GM21619 (cell line): ENCODE data around the gene GMDS.

ENCODE experiments used
- ATAC-seq: cut with Tn5 transposase; IDR thresholded peaks from one replicate; pipeline ENCODE4 v1.9.1; 2021; ENCODE audit not compliant: unreplicated experiment

The GMDS gene

DNA sequence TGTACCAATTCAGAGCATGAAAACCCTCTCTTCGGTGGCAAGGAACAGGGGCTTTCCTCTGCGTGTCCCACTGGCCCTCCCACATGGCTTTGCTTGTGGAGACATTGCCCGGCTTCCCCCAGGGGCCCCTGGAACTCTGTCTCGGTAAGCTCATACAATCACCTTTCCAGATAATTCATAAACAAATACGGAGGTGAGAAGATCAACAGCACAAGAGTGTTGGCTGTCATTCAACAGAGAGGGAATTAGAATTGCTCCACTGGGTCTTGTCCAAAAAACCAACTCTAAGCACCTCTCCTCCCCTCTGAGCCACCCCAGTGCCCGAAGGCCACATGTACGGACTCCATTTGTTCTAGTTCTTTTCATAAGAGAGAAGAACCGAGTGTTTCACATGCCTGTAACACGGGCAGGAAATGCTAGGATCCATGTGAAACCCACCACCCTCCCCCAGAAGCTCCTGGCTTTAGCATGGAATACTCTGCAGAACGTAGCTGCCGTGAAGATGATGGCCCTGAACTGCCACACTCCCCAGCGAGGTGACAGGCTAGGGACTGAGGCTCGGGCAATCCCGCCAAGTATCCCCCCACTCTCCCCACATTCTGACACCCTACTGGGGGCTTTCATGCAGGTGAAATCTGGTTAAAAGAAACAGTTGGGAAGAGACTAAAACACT, 660.3 kb downstream of the GMDS start:
- ATAC-seq = no peak

DNA sequence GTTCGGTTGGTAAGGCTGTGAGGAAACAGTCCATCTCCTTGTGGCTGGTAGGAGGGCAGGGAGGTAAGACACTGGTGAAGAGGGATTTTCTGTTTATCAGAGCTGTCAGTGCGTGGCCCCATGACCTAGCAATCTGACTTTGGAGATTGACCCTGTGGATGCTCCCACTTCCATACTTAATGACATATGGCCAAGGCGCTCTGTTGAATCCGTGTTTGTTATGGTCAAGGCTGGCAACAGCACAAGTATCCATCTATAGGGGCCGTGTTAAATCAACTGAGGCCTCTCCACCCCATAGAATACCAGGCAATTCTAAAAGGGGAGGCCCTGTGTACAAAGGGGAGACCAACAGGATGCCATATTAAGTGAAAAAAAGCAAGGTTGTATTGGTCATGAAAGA, 661.3 kb downstream of the GMDS start:
- ATAC-seq = no peak

DNA sequence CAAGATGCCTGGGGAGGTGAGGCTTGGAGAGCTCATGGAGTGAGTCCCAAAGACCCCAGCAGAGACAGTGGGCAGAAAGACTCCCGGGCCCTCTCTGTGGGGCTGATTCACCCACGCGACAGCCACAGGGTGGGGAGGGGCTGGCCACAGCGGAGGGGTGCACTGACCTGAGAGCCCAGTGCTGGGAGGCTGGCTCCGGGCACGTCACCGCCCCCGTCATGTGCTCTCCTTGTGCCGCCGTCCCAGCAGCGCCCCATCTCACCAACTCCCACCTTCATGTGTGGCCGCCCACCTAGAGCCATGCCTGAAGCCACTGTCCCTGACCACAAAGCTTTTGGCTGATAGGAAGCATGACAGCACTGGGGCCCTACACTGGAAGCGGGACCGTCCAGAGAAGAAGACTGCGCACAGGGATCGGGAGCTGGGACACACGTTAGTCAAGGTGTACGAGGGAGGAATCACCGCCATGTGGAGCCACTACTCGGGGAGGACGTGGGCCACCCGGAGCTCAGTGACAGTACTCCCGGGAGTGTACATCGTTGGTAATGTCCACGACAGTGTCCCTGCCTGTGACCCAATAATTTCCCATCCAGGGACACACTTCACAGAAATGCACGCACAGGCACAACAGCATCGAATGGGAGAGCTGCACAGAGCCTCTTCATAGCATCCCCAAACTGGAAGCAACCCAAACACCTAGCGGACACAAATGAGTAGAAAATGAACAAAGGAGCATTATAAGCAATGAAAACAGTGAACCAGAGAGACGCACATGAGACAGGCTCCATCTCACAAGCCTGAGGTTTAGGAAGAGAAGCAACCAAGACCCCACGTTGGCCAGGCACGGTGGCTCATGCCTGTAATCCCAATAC, 664.0 kb downstream of the GMDS start:
- ATAC-seq = no peak

DNA sequence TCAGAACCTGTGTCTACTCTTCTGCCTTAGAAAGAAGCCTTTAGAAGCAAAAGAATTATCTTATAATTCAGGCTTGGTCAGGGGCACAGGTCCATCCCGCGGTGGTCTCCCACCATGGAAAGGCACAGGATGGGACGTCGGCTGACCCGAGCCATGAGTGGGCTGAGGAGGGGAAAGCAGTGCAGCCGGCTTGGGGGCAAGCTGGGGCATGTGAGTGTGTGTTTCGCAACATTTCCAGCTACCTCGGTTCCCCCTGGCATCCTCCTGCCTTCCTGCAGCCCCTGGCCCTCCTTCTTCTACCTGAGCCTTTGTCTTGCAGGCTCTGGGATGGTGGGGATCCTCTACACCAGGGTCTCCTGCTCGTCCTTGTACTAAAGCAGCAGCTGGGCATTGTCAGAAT, 664.8 kb downstream of the GMDS start:
- no peak for ATAC-seq

DNA sequence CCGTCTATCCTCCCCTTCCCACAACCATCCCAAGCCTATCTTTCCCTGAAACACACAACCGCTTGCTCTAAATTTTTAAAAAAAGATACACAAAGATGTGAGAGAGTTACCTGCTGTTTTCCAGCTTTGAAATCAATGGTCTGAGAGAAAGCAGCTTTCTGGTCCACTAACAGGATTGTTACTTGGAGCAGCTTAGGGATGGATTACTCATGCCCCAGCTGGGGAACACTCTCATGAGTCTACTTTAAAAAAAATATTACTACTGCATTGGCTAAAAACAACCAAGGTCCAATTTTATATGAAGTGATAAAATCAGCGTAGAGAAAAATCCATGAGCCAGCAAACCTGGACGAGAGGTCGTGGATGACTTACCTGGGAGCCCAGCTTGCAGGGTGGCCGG, 665.3 kb downstream of the GMDS start:
- ATAC-seq = no peak

DNA sequence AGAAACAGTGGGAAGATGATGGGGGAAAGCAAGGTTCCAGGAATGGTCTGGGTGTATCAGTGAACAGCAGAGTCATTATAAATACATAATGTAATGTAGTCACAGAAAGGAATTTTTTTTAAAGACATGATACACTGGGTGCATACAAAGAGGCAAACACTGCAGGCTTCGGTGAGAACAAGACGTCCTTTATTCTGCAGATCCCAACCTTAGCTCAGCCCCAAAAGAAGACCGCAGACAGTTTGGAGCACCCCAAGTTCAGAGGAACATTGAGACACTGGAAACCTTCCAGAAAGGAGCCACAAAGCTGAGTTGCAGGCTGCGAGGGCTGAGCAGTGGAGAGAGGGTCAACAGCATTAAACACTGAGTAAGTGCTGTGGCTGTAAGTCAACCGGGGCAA, 666.3 kb downstream of the GMDS start:
- ATAC-seq = no peak

DNA sequence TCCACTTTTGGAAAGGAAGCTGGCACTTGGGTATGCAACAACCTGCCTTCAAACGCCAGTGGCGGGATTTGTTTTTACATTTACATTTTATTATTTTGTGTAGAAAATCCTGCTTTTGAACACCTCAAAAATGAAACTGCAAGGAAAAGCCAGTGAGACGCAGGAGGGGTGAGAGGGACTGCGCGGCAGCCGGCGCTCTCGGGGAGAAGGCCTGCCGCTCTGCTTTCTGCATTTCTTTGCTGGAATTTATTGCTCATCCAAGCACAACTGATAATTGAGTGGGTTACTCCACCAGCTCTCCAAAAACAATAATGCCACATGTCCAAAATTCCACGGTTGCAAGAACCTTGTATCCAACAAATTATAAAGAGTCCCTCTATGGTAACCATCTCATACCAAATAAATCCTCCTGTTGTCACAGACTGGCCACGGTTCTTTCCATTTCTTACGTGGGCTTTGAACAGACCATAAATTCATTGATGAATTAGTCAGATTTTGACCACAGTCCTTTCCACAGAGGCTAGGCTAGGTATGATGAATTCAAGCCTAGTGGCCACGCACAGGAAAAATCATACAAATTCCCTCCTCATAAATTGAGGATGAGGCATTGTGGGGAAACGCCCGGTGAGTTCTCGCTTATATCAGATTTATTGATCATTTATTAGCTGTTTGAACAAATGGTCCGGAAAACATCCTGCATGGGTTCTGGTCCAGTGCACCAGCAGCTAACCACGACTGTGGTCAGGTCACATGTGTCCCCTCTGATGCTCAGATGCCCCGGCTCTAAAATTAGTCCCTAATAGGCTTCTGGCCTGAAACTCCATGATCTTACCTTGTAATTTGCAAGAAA, 667.3 kb downstream of the GMDS start:
- no peak for ATAC-seq

DNA sequence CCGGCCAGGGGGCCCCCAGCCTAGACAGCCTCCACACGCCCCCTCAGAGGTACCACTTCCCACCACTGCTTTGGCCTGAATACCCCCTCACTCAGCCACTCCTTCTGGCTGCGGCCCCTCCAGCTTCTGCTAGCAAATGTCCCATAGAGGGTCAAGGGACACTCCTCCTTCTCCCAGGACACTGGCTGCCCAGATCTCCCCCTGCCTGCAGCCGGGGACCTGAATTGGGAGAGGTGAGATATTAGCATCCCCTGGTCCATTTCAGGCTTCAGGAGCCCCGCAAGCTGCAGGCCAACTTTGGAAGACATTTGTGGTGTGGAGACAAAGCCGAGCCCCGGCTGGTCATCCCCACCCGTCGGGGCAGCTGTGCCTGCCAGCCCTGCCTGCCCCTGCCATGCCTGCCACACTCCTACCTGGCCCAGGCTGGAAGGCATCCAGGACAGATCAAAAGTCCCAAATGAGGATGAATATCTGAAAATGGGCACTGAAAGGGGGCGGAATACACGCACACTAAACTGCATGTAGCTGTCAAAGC, 668.2 kb downstream of the GMDS start:
- ATAC-seq = no peak

DNA sequence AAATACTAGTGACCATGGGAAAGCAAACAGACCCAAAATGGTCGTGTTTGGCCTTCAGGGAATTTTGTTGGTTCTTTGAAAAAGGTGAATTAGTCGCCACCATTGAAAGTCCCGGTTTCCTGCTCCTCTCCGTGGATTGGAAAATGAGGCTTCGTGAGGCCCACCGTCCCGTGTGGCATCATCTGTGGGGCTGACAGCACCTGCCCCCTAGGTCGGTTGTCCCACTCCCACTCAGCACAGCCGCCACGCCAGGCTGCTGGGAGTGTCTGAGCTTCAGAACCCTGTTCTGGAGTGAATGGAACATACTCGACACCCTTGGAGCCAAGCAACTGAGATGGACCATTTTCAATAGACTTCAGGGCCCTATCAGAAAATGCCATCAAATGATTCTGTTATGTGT, 668.7 kb downstream of the GMDS start:
- no peak for ATAC-seq

DNA sequence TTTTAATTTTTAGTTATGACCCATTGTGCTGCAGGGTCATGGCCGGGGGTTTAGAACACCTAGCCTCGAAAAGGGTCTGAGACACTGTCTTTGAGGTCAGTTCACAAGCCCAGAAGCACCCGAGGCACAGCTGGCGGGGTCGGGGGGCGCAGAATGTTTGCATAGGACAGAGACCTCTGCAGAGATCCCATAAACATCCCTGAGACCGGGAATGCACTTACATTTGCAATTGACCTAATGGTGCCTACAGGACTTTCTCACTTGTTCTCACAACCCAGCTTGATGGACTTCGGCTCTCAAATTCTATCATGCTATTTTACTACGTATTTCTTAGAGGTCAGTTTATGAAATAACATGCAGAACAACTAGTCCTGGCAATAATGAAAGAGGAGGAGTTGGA, 669.2 kb downstream of the GMDS start:
- no peak for ATAC-seq

DNA sequence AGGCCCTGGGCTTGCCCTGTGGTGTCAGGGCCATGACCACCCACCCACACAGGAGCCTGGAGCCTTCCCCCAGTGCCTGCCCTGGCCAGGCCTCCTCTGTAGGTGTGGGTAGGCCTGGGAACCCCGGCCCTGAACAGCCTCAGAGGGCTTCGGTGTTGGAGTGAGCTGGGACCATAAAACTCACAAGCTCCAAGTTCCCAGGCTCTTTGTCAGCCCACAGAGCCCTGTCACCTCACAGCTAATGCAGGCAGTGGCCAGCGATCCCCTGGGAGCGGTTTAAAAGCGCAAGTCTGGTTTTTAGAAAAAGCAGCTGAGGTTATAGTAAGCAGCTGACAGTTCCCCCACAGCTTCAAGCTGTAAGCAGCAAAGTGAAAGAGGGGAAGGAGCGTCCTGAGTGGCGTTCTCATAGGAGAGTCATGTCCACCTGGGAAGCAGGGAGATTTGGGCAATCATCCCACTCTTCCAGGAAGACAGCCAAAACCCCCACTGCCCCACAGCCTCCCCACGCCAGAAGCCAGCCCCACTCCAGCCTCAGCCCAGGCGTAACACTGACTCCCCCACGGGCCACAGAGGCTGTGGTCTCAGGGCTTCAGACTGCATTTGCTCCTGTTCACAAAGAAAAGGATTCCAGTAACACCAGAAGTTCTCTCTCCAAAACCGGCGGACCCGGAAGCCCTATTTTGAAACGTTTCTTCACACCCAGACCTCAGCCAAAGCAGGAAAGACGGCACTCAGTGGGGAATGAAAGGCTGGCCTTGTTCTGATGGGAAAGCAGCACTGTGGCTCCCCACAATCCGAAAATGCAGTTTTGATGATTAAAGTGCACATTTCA, 670.0 kb downstream of the GMDS start:
- ATAC-seq = no peak

DNA sequence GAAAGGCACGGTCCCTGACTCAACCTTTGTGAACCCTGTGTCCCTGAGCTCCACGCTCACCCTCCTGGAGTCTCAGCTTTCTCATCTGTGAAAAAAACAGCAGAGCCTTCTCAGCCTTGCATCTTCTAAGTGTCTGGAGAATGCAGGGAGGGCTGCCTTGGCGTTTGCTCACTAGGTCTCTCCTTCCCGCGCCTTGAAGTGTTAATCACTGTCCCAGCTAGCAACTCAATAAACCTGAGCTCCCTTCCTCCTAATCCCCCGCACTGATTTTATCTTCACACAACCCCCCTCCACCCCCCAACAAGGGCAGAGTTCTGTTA, 670.6 kb downstream of the GMDS start:
- ATAC-seq = no peak

DNA sequence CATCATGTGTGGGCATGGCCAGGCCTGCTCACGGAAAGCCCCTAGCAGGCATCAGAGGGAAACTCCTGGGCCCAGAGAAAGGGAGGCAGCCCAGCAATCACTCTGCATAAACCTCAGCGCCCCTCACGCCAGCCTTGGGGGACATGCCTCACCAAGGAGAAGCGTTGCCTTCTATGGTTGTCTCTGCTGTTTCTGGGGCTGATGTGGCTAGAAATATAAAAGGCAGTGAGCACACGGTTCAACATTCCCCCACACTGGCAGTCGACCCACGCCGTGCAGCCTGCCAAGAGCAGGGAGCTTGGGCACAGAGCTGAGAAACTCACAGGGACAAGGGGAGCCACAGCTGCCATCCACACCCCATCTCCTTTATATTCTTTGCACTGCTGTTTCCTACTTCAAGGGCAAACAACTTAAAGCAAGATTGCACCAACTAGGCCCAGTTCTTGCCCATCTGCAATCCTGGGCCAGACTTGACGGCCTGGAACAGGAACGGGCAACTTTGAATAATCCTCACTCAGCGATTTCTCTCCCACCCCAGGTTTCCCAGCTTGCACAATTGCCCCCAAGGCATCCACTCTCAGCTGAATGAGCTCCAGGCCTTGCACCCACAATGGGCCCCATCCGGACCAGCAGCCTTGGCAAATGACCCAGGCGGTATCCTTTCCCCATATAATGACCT, 671.2 kb downstream of the GMDS start:
- ATAC-seq = no peak
